Activated CD4-positive, alpha-beta T cell treated with anti-CD3 and anti-CD28 coated beads for 36 hours (primary cell): Measurements from ENCODE around the gene RND1. TPM values are rescaled to one million over a fixed set of nuclear protein-coding genes. Genes with fewer than 3 reads are reported as not detected.
"Not testable (repeated sequence)": the region's sequence is repeated elsewhere in the genome, so short reads cannot be mapped to it uniquely, and the experiment has no call there.

Experiments used
- ATAC-seq: fragments of 200-7000 bp; cut with Tn5 transposase; one replicate; pipeline ENCODE4 v1.10.0; 2021; ENCODE audit warnings: mild to moderate bottlenecking, moderate library complexity
- CTCF ChIA-PET: fragments of 350-600 bp; sonication (Branson Sonifier 250); formaldehyde crosslinking; loops from one replicate; lab custom pipeline; 2021; ENCODE audit warnings: antibody characterized with exemption; lab: Charles Lee
- POLR2A ChIA-PET: fragments of 350-600 bp; sonication (Branson Sonifier 250); formaldehyde crosslinking; loops from one replicate; lab custom pipeline; 2021; ENCODE audit warnings: antibody characterized with exemption, inconsistent platforms; lab: Charles Lee
- DNase-seq: peaks from one replicate; pipeline ENCODE4 v3.0.0-alpha.2; 2020
- H3K27ac Mint-ChIP-seq: one replicate; pipeline ENCODE4 v1.8.0; 2021; ENCODE audit warnings: mixed read lengths
- H3K27me3 Mint-ChIP-seq: one replicate; pipeline ENCODE4 v1.8.0; 2021; ENCODE audit warnings: mixed read lengths
- H3K36me3 Mint-ChIP-seq: one replicate; pipeline ENCODE4 v1.8.0; 2021; ENCODE audit warnings: low read depth, mixed read lengths
- H3K4me1 Mint-ChIP-seq: one replicate; pipeline ENCODE4 v1.8.0; 2021; ENCODE audit warnings: mixed read lengths
- H3K4me3 Mint-ChIP-seq: one replicate; pipeline ENCODE4 v1.8.0; 2021; ENCODE audit warnings: mild to moderate bottlenecking, moderate library complexity, mixed read lengths
- H3K9me3 Mint-ChIP-seq: one replicate; pipeline ENCODE4 v1.8.0; 2021; ENCODE audit warnings: low read depth, mixed read lengths
- intact Hi-C, 2 experiments: fragments of 100-400 bp; cut with DNase I in 1 of 2; cut with micrococcal nuclease in 1 of 2; formaldehyde crosslinking; loops; one replicate each; pipeline versions ENCODE4 v1.14.2 to v1.15.1; 2022 to 2024; cut with DNase I, micrococcal nuclease
- total RNA-seq, 2 experiments: library from RNA; stranded (reverse); gene quantifications; one replicate each; pipeline ENCODE4 v1.2.3, GENCODE V29; 2021

The RND1 gene
- total RNA-seq, 2 experiments from 2014 or later, result 2.2 to 3.3 TPM

GRCh38 chr12:48854932-48855331 lies 10.7 kb downstream of the RND1 start:
- peaks cover 16% of the 10 kb centered on the region for H3K36me3 Mint-ChIP-seq
- CTCF ChIA-PET, result interaction anchor here (0.7 to 5.3 kb wide), 6 partner anchors 29 to 140 kb away, joined by 3 to 63 read pairs (median 16); partner anchors contain the start of gene WNT1
- H3K27me3 Mint-ChIP-seq, H3K27ac Mint-ChIP-seq, ATAC-seq, POLR2A ChIA-PET, H3K9me3 Mint-ChIP-seq, H3K4me3 Mint-ChIP-seq, DNase-seq: not testable (repeated sequence)
- H3K4me1 Mint-ChIP-seq, result peaks cover 20% of the 10 kb centered on the region
- intact Hi-C loops, result loop anchor here in 1 of 2 experiments (5.0 kb wide), 1 partner anchor 142 kb away; the partner anchor contains the start of gene DDN

GRCh38 chr12:48854488-48854887 lies 11.2 kb downstream of the RND1 start:
- ChIA-PET POLR2A (no interaction called here), CTCF (interaction anchor here (0.7 to 5.5 kb wide), 14 partner anchors 12 to 140 kb away, joined by 3 to 152 read pairs (median 24); partner anchors contain the start of genes RND1 and WNT1)
- no peak for DNase-seq

GRCh38 chr12:48852734-48853688 lies 12.7 kb downstream of the RND1 start:
- no peaks in the 10 kb centered on the region for H3K27me3 Mint-ChIP-seq
- H3K27ac Mint-ChIP-seq, result peak overlapping the region; percentile 99
- H3K36me3 Mint-ChIP-seq, result peaks cover 23% of the 10 kb centered on the region
- DNase-seq, result peak; percentile 94
- intact Hi-C loops, result loop anchor here (1.0 to 5.0 kb wide), 20 partner anchors 12 to 696 kb away; partner anchors contain the start of genes CCNT1 (in 2 of the 2), FKBP11 (in 2 of the 2), ARF3 (in 1 of the 2) and ASB8 (in 1 of the 2)
- ATAC-seq, result peak; percentile 28
- H3K9me3 Mint-ChIP-seq, result no peaks in the 10 kb centered on the region
- peak overlapping the region; percentile 96 for H3K4me3 Mint-ChIP-seq
- POLR2A ChIA-PET, result interaction anchor here (0.6 to 2.2 kb wide), 7 partner anchors 13 to 234 kb away, joined by 3 to 14 read pairs (median 4); partner anchors contain the start of genes ARF3, FKBP11 and RND1
- peaks cover 28% of the 10 kb centered on the region for H3K4me1 Mint-ChIP-seq
- CTCF ChIA-PET, result interaction anchor here (0.6 to 5.5 kb wide), 61 partner anchors 9 to 994 kb away, joined by 3 to 152 read pairs (median 5); partner anchors contain the start of genes ARF3, CACNB3, DDN and FKBP11

More at GRCh38 chr12:48854488-48854887, 11.2 kb downstream of the RND1 start:
- intact Hi-C loops, result loop anchor here in 1 of 2 experiments (5.0 kb wide), 1 partner anchor 143 kb away; the partner anchor contains the start of gene DDN
- Mint-ChIP-seq H3K27ac (no peak overlapping the region), H3K4me3 (no peak overlapping the region), H3K4me1 (peaks cover 24% of the 10 kb centered on the region), H3K36me3 (peaks cover 21% of the 10 kb centered on the region), H3K27me3 (no peaks in the 10 kb centered on the region), H3K9me3 (no peaks in the 10 kb centered on the region)
- ATAC-seq, result no peak

- Mint-ChIP-seq H3K9me3 (no peaks in the 10 kb centered on the region), H3K27ac (peak within 1 kb of the TSS; percentile 99), H3K4me1 (peaks cover 30% of the 10 kb centered on the region), H3K27me3 (no peaks in the 10 kb centered on the region), H3K36me3 (peaks cover 23% of the 10 kb centered on the region), H3K4me3 (peak within 1 kb of the TSS; percentile 96)
- CTCF ChIA-PET, result interaction anchor here (0.6 to 5.5 kb wide), 41 partner anchors 10 to 980 kb away, joined by 3 to 152 read pairs (median 7); partner anchors contain the start of genes ARF3, CACNB3, DDN and FKBP11
- intact Hi-C loops, result loop anchor here (1.0 to 5.0 kb wide), 16 partner anchors 13 to 695 kb away; partner anchors contain the start of genes CCNT1 (in 2 of the 2), FKBP11 (in 2 of the 2), ARF3 (in 1 of the 2) and ASB8 (in 1 of the 2)
- DNase-seq, result peak; percentile 96
- POLR2A ChIA-PET, result interaction anchor here (0.6 to 2.2 kb wide), 12 partner anchors 14 to 413 kb away, joined by 3 to 14 read pairs (median 4); partner anchors contain the start of genes DDN, FKBP11, RND1 and TUBA1B
- ATAC-seq, result peak; percentile 97
Measured at GRCh38 chr12:48851883-48852733, 13.6 kb downstream of the RND1 start, which contains the start of gene DDX23. Gene DDX23 (minus strand): TSS chr12:48852163. CDS start chr12:48845782, 6,381 bp downstream.

- intact Hi-C loops, H3K27me3 Mint-ChIP-seq, H3K9me3 Mint-ChIP-seq, ATAC-seq, DNase-seq, H3K27ac Mint-ChIP-seq, H3K4me3 Mint-ChIP-seq, H3K4me1 Mint-ChIP-seq, CTCF ChIA-PET, POLR2A ChIA-PET: not testable (repeated sequence)
- peaks cover 42% of the 10 kb centered on the region for H3K36me3 Mint-ChIP-seq
Measured at GRCh38 chr12:48842021-48842420, 23.6 kb downstream of the RND1 start.

- Mint-ChIP-seq H3K9me3 (no peaks in the 10 kb centered on the region), H3K27me3 (no peaks in the 10 kb centered on the region), H3K36me3 (peaks cover 50% of the 10 kb centered on the region), H3K27ac (no peak overlapping the region), H3K4me1 (no peaks in the 10 kb centered on the region), H3K4me3 (no peak overlapping the region)
- DNase-seq, result no peak
- ChIA-PET CTCF (no interaction called here), POLR2A (no interaction called here)
- no peak for ATAC-seq
- intact Hi-C loops, result no loop called here
Measured at GRCh38 chr12:48838048-48838447, 27.6 kb downstream of the RND1 start.

- ChIA-PET POLR2A (no interaction called here), CTCF (interaction anchor here (0.8 to 1.2 kb wide), 3 partner anchors 13 to 945 kb away, joined by 3 to 4 read pairs (median 4); a partner anchor contains a TSS)
- Mint-ChIP-seq H3K27me3 (no peaks in the 10 kb centered on the region), H3K4me3 (no peak overlapping the region), H3K36me3 (peaks cover 65% of the 10 kb centered on the region), H3K27ac (no peak overlapping the region), H3K4me1 (no peaks in the 10 kb centered on the region), H3K9me3 (no peaks in the 10 kb centered on the region)
- DNase-seq, result no peak
- intact Hi-C loops, result no loop called here
- no peak for ATAC-seq
Measured at GRCh38 chr12:48832321-48833060, 33.2 kb downstream of the RND1 start.

GRCh38 chr12:48831257-48831656 lies 34.4 kb downstream of the RND1 start:
- CTCF ChIA-PET, result interaction anchor here (0.6 to 1.1 kb wide), 2 partner anchors 72 to 764 kb away, joined by 3 to 4 read pairs; a partner anchor contains a TSS
- H3K4me1 Mint-ChIP-seq, result no peaks in the 10 kb centered on the region
- POLR2A ChIA-PET, result no interaction called here
- no peaks in the 10 kb centered on the region for H3K9me3 Mint-ChIP-seq
- no peak overlapping the region for H3K27ac Mint-ChIP-seq
- intact Hi-C loops, result no loop called here
- no peak overlapping the region for H3K4me3 Mint-ChIP-seq
- peaks cover 53% of the 10 kb centered on the region for H3K36me3 Mint-ChIP-seq
- no peak for ATAC-seq
- no peak for DNase-seq
- no peaks in the 10 kb centered on the region for H3K27me3 Mint-ChIP-seq

GRCh38 chr12:48828841-48829575 lies 36.7 kb downstream of the RND1 start:
- Mint-ChIP-seq H3K4me3 (no peak overlapping the region), H3K4me1 (no peaks in the 10 kb centered on the region), H3K27ac (no peak overlapping the region), H3K36me3 (peaks cover 44% of the 10 kb centered on the region), H3K9me3 (no peaks in the 10 kb centered on the region), H3K27me3 (no peaks in the 10 kb centered on the region)
- intact Hi-C loops, result no loop called here
- ATAC-seq (no peak), DNase-seq (no peak)
- POLR2A ChIA-PET, result no interaction called here
- CTCF ChIA-PET, result interaction anchor here (0.7 to 3.2 kb wide), 4 partner anchors 9 to 79 kb away, joined by 3 to 15 read pairs (median 4); no protein-coding TSS in a partner anchor
